Activated CD8-positive, alpha-beta T cell treated with anti-CD3 and anti-CD28 coated beads, Interleukin-2, amount 10 ng/mL, durations not matched to agents 7 days and 5 days (primary cell): ENCODE data around the gene NLK. TPM values are rescaled to one million over a fixed set of nuclear protein-coding genes. Genes with fewer than 3 reads are reported as not detected.
A peak's percentile ranks its signal among the peaks of the same experiment; 100 is the strongest.
"Not testable (repeated sequence)": the region's sequence is repeated elsewhere in the genome, so short reads cannot be mapped to it uniquely, and the experiment has no call there.

Experiments
- ATAC-seq: fragments of 150-1000 bp; cut with Tn5 transposase; one replicate; pipeline ENCODE4 v1.10.0; 2021; ENCODE audit warnings: moderate library complexity
- CTCF ChIA-PET: fragments of 350-600 bp; sonication (Branson Sonifier 250); formaldehyde crosslinking; loops from one replicate; lab custom pipeline; 2021; ENCODE audit warnings: antibody characterized with exemption; lab: Charles Lee
- POLR2A ChIA-PET: fragments of 350-600 bp; sonication (Branson Sonifier 250); formaldehyde crosslinking; loops from one replicate; lab custom pipeline; 2021; ENCODE audit warnings: antibody characterized with exemption; lab: Charles Lee
- DNase-seq: peaks from one replicate; pipeline ENCODE4 v3.0.0-alpha.2; 2020
- H3K27ac Mint-ChIP-seq: one replicate; pipeline ENCODE4 v1.8.0; 2021; ENCODE audit warnings: mild to moderate bottlenecking, mixed read lengths
- H3K27me3 Mint-ChIP-seq: one replicate; pipeline ENCODE4 v1.8.0; 2021; ENCODE audit warnings: low read depth, mixed read lengths
- H3K36me3 Mint-ChIP-seq: one replicate; pipeline ENCODE4 v1.8.0; 2021; ENCODE audit warnings: low read depth, mixed read lengths
- H3K4me1 Mint-ChIP-seq: one replicate; pipeline ENCODE4 v1.8.0; 2021; ENCODE audit warnings: low read depth, mixed read lengths
- H3K4me3 Mint-ChIP-seq: one replicate; pipeline ENCODE4 v1.8.0; 2021; ENCODE audit warnings: mild to moderate bottlenecking, mixed read lengths
- H3K9me3 Mint-ChIP-seq: one replicate; pipeline ENCODE4 v1.8.0; 2022; ENCODE audit warnings: mixed read lengths; ENCODE audit not compliant: insufficient read depth
- total RNA-seq, 2 experiments: library from RNA; stranded (reverse); gene quantifications; one replicate each; pipeline ENCODE4 v1.2.3, GENCODE V29; 2021

The NLK gene
- total RNA-seq, 2 experiments from 2014 or later = 11.2 to 12.0 TPM

- no peak overlapping the region for H3K4me3 Mint-ChIP-seq
- no peaks in the 10 kb centered on the region for H3K27me3 Mint-ChIP-seq
- H3K36me3 Mint-ChIP-seq = no peaks in the 10 kb centered on the region
- DNase-seq (no peak), ATAC-seq (no peak)
- no peaks in the 10 kb centered on the region for H3K9me3 Mint-ChIP-seq
- ChIA-PET CTCF (no interaction called here), POLR2A (no interaction called here)
- no peak overlapping the region for H3K27ac Mint-ChIP-seq
- H3K4me1 Mint-ChIP-seq = no peaks in the 10 kb centered on the region
Measured at GRCh38 chr17:28097901-28098300, 55.4 kb downstream of the NLK start.

- POLR2A ChIA-PET, CTCF ChIA-PET, H3K27ac Mint-ChIP-seq: not testable (repeated sequence)
Measured at GRCh38 chr17:28098591-28098990, 56.1 kb downstream of the NLK start.

GRCh38 chr17:28100251-28100650 lies 57.8 kb downstream of the NLK start:
- ChIA-PET POLR2A (no interaction called here), CTCF (no interaction called here)
- DNase-seq = no peak
- Mint-ChIP-seq H3K4me1 (peaks cover 2% of the 10 kb centered on the region), H3K4me3 (no peak overlapping the region), H3K27me3 (no peaks in the 10 kb centered on the region), H3K9me3 (no peaks in the 10 kb centered on the region), H3K36me3 (no peaks in the 10 kb centered on the region), H3K27ac (no peak overlapping the region)
- no peak for ATAC-seq

More at GRCh38 chr17:28098591-28098990, 56.1 kb downstream of the NLK start:
- H3K9me3 Mint-ChIP-seq, H3K27me3 Mint-ChIP-seq, DNase-seq, H3K4me1 Mint-ChIP-seq, H3K4me3 Mint-ChIP-seq, ATAC-seq, H3K36me3 Mint-ChIP-seq: not testable (repeated sequence)

GRCh38 chr17:28100936-28101335 lies 58.5 kb downstream of the NLK start:
- Mint-ChIP-seq H3K27me3 (no peaks in the 10 kb centered on the region), H3K9me3 (no peaks in the 10 kb centered on the region), H3K27ac (no peak overlapping the region), H3K4me3 (no peak overlapping the region), H3K36me3 (no peaks in the 10 kb centered on the region), H3K4me1 (peaks cover 2% of the 10 kb centered on the region)
- ATAC-seq = no peak
- ChIA-PET POLR2A (interaction anchor here (0.9 kb wide), 1 partner anchor 95 kb away, joined by 5 read pairs; no protein-coding TSS in a partner anchor), CTCF (no interaction called here)
- DNase-seq = no peak

GRCh38 chr17:28101919-28102318 lies 59.4 kb downstream of the NLK start:
- H3K36me3 Mint-ChIP-seq = no peaks in the 10 kb centered on the region
- DNase-seq (no peak), ATAC-seq (no peak)
- H3K27ac Mint-ChIP-seq = no peak overlapping the region
- H3K27me3 Mint-ChIP-seq = no peaks in the 10 kb centered on the region
- H3K4me3 Mint-ChIP-seq = no peak overlapping the region
- H3K4me1 Mint-ChIP-seq = peaks cover 2% of the 10 kb centered on the region
- H3K9me3 Mint-ChIP-seq = no peaks in the 10 kb centered on the region
- CTCF ChIA-PET = no interaction called here
- POLR2A ChIA-PET = no interaction called here

- DNase-seq = no peak
- H3K36me3 Mint-ChIP-seq = no peaks in the 10 kb centered on the region
- no peak overlapping the region for H3K27ac Mint-ChIP-seq
- peaks cover 2% of the 10 kb centered on the region for H3K4me1 Mint-ChIP-seq
- H3K27me3 Mint-ChIP-seq = no peaks in the 10 kb centered on the region
- CTCF ChIA-PET = interaction anchor here (1.2 kb wide), 1 partner anchor 11 kb away, joined by 3 read pairs; no protein-coding TSS in a partner anchor
- no peak for ATAC-seq
- no peak overlapping the region for H3K4me3 Mint-ChIP-seq
- H3K9me3 Mint-ChIP-seq = no peaks in the 10 kb centered on the region
- POLR2A ChIA-PET = interaction anchor here (0.6 kb wide), 1 partner anchor 70 kb away, joined by 3 read pairs; no protein-coding TSS in a partner anchor
Measured at GRCh38 chr17:28105501-28105900, 63.0 kb downstream of the NLK start.

GRCh38 chr17:28110184-28110583 lies 67.7 kb downstream of the NLK start:
- CTCF ChIA-PET = no interaction called here
- no peak overlapping the region for H3K4me3 Mint-ChIP-seq

GRCh38 chr17:28112181-28112580 lies 69.7 kb downstream of the NLK start:
- DNase-seq (no peak), ATAC-seq (no peak)
- Mint-ChIP-seq H3K36me3 (peaks cover 2% of the 10 kb centered on the region), H3K27ac (no peak overlapping the region), H3K9me3 (no peaks in the 10 kb centered on the region), H3K4me3 (no peak overlapping the region), H3K27me3 (no peaks in the 10 kb centered on the region), H3K4me1 (peaks cover 10% of the 10 kb centered on the region)
- CTCF ChIA-PET = interaction anchor here (1.6 kb wide), 1 partner anchor 18 kb away, joined by 3 read pairs; no protein-coding TSS in a partner anchor
- POLR2A ChIA-PET = no interaction called here

More at GRCh38 chr17:28110184-28110583, 67.7 kb downstream of the NLK start:
- ATAC-seq (no peak), DNase-seq (no peak)
- POLR2A ChIA-PET = no interaction called here
- Mint-ChIP-seq H3K27ac (no peak overlapping the region), H3K27me3 (no peaks in the 10 kb centered on the region), H3K36me3 (no peaks in the 10 kb centered on the region), H3K4me1 (peaks cover 3% of the 10 kb centered on the region), H3K9me3 (no peaks in the 10 kb centered on the region)

GRCh38 chr17:28112606-28113005 lies 70.1 kb downstream of the NLK start:
- Mint-ChIP-seq H3K27ac (no peak overlapping the region), H3K9me3 (no peaks in the 10 kb centered on the region), H3K4me1 (peaks cover 13% of the 10 kb centered on the region), H3K36me3 (peaks cover 2% of the 10 kb centered on the region), H3K4me3 (no peak overlapping the region), H3K27me3 (no peaks in the 10 kb centered on the region)
- ChIA-PET POLR2A (no interaction called here), CTCF (interaction anchor here (1.6 kb wide), 1 partner anchor 18 kb away, joined by 3 read pairs; no protein-coding TSS in a partner anchor)
- ATAC-seq = no peak
- DNase-seq = no peak

- peaks cover 16% of the 10 kb centered on the region for H3K4me1 Mint-ChIP-seq
- H3K27me3 Mint-ChIP-seq = no peaks in the 10 kb centered on the region
- H3K9me3 Mint-ChIP-seq = no peaks in the 10 kb centered on the region
- POLR2A ChIA-PET = no interaction called here
- CTCF ChIA-PET = interaction anchor here (1.0 kb wide), 1 partner anchor 220 kb away, joined by 3 read pairs; the partner anchor contains the start of gene LYRM9
- DNase-seq = no peak
- no peak overlapping the region for H3K27ac Mint-ChIP-seq
- no peak overlapping the region for H3K4me3 Mint-ChIP-seq
- H3K36me3 Mint-ChIP-seq = peaks cover 2% of the 10 kb centered on the region
- ATAC-seq = no peak
Measured at GRCh38 chr17:28113269-28113668, 70.8 kb downstream of the NLK start.

GRCh38 chr17:28115046-28115445 lies 72.6 kb downstream of the NLK start:
- Mint-ChIP-seq H3K27ac (no peak overlapping the region), H3K36me3 (peaks cover 2% of the 10 kb centered on the region), H3K27me3 (no peaks in the 10 kb centered on the region), H3K4me1 (peaks cover 26% of the 10 kb centered on the region), H3K9me3 (no peaks in the 10 kb centered on the region), H3K4me3 (no peak overlapping the region)
- DNase-seq = no peak
- CTCF ChIA-PET = interaction anchor here (1.4 kb wide), 1 partner anchor 58 kb away, joined by 3 read pairs; no protein-coding TSS in a partner anchor
- no peak for ATAC-seq
- POLR2A ChIA-PET = no interaction called here

- Mint-ChIP-seq H3K36me3 (peaks cover 2% of the 10 kb centered on the region), H3K27ac (no peak overlapping the region), H3K27me3 (no peaks in the 10 kb centered on the region), H3K4me3 (no peak overlapping the region), H3K9me3 (no peaks in the 10 kb centered on the region), H3K4me1 (peaks cover 26% of the 10 kb centered on the region)
- ChIA-PET CTCF (no interaction called here), POLR2A (no interaction called here)
- ATAC-seq = no peak
- DNase-seq = no peak
Measured at GRCh38 chr17:28117304-28117703, 74.8 kb downstream of the NLK start.

GRCh38 chr17:28118362-28118761 lies 75.9 kb downstream of the NLK start:
- peak overlapping the region; percentile 77 for H3K27ac Mint-ChIP-seq
- peaks cover 26% of the 10 kb centered on the region for H3K4me1 Mint-ChIP-seq
- no peaks in the 10 kb centered on the region for H3K9me3 Mint-ChIP-seq
- peak overlapping the region; percentile 61 for H3K4me3 Mint-ChIP-seq
- CTCF ChIA-PET = no interaction called here
- ATAC-seq (no peak), DNase-seq (no peak)
- peaks cover 6% of the 10 kb centered on the region for H3K36me3 Mint-ChIP-seq
- POLR2A ChIA-PET = no interaction called here
- H3K27me3 Mint-ChIP-seq = no peaks in the 10 kb centered on the region
